ENCODE measurements around the gene LCNL1. TPM values are rescaled to one million over a fixed set of nuclear protein-coding genes. Genes with fewer than 3 reads are reported as not detected.

LCNL1 gene
- total RNA-seq, 2 experiments from 2014 or later = not detected

- DNase-seq (no peak), ATAC-seq (no peak)
- peaks cover 4% of the 10 kb centered on the region for H3K9me3 Mint-ChIP-seq
- H3K27ac Mint-ChIP-seq = no peak overlapping the region
- peaks cover 23% of the 10 kb centered on the region for H3K4me1 Mint-ChIP-seq (ENCODE audit: low read depth)
- ChIA-PET CTCF (interaction anchor here (1.3 kb wide), 1 partner anchor 13 kb away, joined by 4 read pairs; no protein-coding TSS in a partner anchor), POLR2A (interaction anchor here (1.4 to 2.4 kb wide), 3 partner anchors 9 to 232 kb away, joined by 3 to 8 read pairs (median 4); no protein-coding TSS in a partner anchor)
- intact Hi-C loops (cut with micrococcal nuclease) = no loop called here
- TF ChIP-seq, protein P1, sequence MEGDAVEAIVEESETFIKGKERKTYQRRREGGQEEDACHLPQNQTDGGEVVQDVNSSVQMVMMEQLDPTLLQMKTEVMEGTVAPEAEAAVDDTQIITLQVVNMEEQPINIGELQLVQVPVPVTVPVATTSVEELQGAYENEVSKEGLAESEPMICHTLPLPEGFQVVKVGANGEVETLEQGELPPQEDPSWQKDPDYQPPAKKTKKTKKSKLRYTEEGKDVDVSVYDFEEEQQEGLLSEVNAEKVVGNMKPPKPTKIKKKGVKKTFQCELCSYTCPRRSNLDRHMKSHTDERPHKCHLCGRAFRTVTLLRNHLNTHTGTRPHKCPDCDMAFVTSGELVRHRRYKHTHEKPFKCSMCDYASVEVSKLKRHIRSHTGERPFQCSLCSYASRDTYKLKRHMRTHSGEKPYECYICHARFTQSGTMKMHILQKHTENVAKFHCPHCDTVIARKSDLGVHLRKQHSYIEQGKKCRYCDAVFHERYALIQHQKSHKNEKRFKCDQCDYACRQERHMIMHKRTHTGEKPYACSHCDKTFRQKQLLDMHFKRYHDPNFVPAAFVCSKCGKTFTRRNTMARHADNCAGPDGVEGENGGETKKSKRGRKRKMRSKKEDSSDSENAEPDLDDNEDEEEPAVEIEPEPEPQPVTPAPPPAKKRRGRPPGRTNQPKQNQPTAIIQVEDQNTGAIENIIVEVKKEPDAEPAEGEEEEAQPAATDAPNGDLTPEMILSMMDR (IDR thresholded peaks at IDR 0.05) = no peak
- no peaks in the 10 kb centered on the region for H3K27me3 Mint-ChIP-seq
- no peaks in the 10 kb centered on the region for H3K36me3 Mint-ChIP-seq (ENCODE audit: low read depth)
- no peak overlapping the region for H3K4me3 Mint-ChIP-seq
Observed at GRCh38 chr9:136960212-136960937, 22.4 kb upstream of the LCNL1 start.

DNA sequence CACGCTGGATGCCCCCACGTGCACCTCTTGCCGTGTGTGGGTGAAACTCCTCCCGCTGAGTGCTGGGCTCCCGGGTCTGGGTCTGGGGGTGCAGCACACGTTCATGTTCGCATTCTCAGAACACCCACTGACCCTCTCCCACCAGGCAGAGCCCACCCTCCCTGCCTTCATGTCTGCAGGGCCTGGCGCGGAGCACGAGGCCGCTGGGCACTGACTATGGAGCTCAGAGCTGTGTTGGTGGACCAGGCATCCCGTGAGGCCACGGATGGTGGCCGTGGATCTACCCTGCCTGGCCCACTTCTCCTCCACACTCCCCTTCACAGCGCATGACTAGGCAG is 21.9 kb upstream of the LCNL1 start:
- TF ChIP-seq, protein P1 (IDR thresholded peaks at IDR 0.05) = no peak
- DNase-seq (no peak), ATAC-seq (no peak)
- no peaks in the 10 kb centered on the region for H3K27me3 Mint-ChIP-seq
- H3K9me3 Mint-ChIP-seq = peaks cover 4% of the 10 kb centered on the region
- no peaks in the 10 kb centered on the region for H3K36me3 Mint-ChIP-seq (ENCODE audit: low read depth)
- H3K27ac Mint-ChIP-seq = no peak overlapping the region
- POLR2A ChIA-PET = interaction anchor here (2.4 kb wide), 1 partner anchor 14 kb away, joined by 8 read pairs; no protein-coding TSS in a partner anchor
- peaks cover 27% of the 10 kb centered on the region for H3K4me1 Mint-ChIP-seq (ENCODE audit: low read depth)
- no peak overlapping the region for H3K4me3 Mint-ChIP-seq
- CTCF ChIA-PET = no interaction called here
- intact Hi-C loops (cut with micrococcal nuclease) = no loop called here

DNA sequence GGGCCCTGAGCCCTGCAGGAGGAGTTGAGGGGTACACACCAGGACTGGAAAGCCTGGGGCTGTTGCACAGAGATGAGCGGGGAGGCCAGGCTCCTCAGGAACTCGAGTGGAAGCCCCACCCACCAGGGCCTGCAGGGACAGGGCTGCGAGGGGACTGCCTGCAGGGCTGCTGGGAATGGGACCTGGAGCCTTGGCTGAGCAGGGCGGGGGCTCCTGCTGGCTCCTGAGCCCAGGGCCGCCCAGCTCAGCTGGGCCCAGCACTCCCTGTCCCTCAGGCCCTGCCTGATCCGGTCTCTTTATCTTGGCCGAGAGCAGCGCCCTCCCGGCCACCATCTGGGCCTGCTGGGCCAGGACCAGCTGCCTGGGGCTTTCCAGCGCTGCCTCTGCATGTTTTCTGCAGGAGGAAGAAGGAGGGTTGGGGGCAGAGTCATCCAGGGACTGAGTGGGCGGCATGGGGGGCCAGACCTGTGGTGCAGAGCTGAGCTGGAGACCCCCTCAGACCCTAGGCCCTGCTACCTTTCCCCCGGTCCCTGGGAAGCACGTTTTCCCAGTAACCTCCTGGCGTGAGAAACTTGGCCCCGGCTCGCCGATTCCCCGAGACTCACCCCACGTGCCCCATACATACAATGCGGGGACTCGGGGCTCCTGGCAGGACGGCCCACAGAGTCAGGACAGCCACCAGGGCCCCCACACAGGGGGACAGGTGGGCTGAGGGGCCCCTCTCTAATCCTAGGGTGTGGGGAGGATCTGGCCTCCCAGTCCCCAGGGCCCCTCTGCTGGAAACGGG is 21.3 kb upstream of the LCNL1 start:
- ChIA-PET POLR2A (interaction anchor here (0.6 to 2.4 kb wide), 2 partner anchors 15 to 39 kb away, joined by 3 to 8 read pairs; no protein-coding TSS in a partner anchor), CTCF (no interaction called here)
- H3K9me3 Mint-ChIP-seq = peaks cover 3% of the 10 kb centered on the region
- H3K27ac Mint-ChIP-seq = no peak overlapping the region
- no peak overlapping the region for H3K4me3 Mint-ChIP-seq
- DNase-seq = no peak
- no peaks in the 10 kb centered on the region for H3K36me3 Mint-ChIP-seq (ENCODE audit: low read depth)
- TF ChIP-seq, protein P1 (IDR thresholded peaks at IDR 0.05) = no peak
- ATAC-seq = no peak
- H3K4me1 Mint-ChIP-seq (ENCODE audit: low read depth) = peaks cover 32% of the 10 kb centered on the region
- no peaks in the 10 kb centered on the region for H3K27me3 Mint-ChIP-seq
- intact Hi-C loops (cut with micrococcal nuclease) = no loop called here

DNA sequence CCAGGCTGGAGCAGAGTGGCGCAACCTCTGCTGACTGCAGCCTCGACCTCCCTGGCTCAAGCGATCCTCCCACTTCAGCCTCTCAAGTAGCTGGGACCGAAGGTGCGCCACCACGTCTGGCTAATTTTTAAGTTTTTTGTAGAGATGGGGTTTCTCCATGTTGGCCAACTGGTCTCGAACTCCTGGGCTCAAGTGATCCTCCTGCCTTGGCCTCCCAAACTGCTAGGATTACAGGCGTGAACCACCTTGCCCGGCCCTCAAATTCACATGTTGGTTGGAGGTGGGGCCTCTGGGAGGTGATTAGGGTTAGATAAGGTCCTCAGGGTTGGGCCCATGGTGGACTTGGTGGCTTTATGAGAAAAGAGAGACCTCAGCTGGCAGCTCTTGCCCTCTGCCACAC is 20.6 kb upstream of the LCNL1 start:
- H3K27me3 Mint-ChIP-seq = no peaks in the 10 kb centered on the region
- no peak for ATAC-seq
- H3K36me3 Mint-ChIP-seq (ENCODE audit: low read depth) = no peaks in the 10 kb centered on the region
- H3K9me3 Mint-ChIP-seq = no peaks in the 10 kb centered on the region
- no peak for DNase-seq
- peaks cover 33% of the 10 kb centered on the region for H3K4me1 Mint-ChIP-seq (ENCODE audit: low read depth)
- POLR2A ChIA-PET = interaction anchor here (0.6 to 2.4 kb wide), 4 partner anchors 15 to 39 kb away, joined by 3 to 8 read pairs (median 3); partner anchors contain the start of genes C8G and FBXW5
- no peak overlapping the region for H3K4me3 Mint-ChIP-seq
- intact Hi-C loops (cut with micrococcal nuclease) = no loop called here
- CTCF ChIA-PET = interaction anchor here (0.9 to 1.1 kb wide), 2 partner anchors 67 to 73 kb away, joined by 3 to 4 read pairs; no protein-coding TSS in a partner anchor
- TF ChIP-seq, protein P1 (IDR thresholded peaks at IDR 0.05) = no peak
- no peak overlapping the region for H3K27ac Mint-ChIP-seq

Measured in activated CD8-positive, alpha-beta T cell treated with anti-CD3 and anti-CD28 coated beads for 36 hours (primary cell).